Caco-2 (cell line): Measurements from ENCODE around the gene ZNHIT2. TPM values are rescaled to one million over a fixed set of nuclear protein-coding genes. Genes with fewer than 3 reads are reported as not detected.
A peak's percentile ranks its signal among the peaks of the same experiment; 100 is the strongest.
"Not testable (repeated sequence)": the region's sequence is repeated elsewhere in the genome, so short reads cannot be mapped to it uniquely, and the experiment has no call there.

Source experiments
- BruUV-seq: library from RNA; stranded (reverse); fragments of 400-500 nt; replicated peaks from 2 replicates; lab custom pipeline; 2021; lab: Mats Ljungman, UMichigan
- CTCF ChIA-PET: fragments of 300-600 bp; sonication (Branson Sonifier 250); formaldehyde crosslinking; loops from one replicate; lab custom pipeline; 2022; ENCODE audit warnings: antibody characterized with exemption; lab: Charles Lee
- POLR2A ChIA-PET: fragments of 300-600 bp; sonication (Branson Sonifier 250); formaldehyde crosslinking; loops from one replicate; lab custom pipeline; 2022; ENCODE audit warnings: antibody characterized with exemption; lab: Charles Lee
- DNase-seq, 2 experiments: peaks; one replicate each; pipeline versions ENCODE4 v3.0.0 to v3.0.0-alpha.2; 2020 to 2022
- H3K27me3 ChIP-seq: replicated peaks from 2 replicates; pipeline ENCODE4 v1.6.0; 2011; ENCODE audit warnings: low read length; ENCODE audit not compliant: control insufficient read depth, insufficient read depth
- H3K36me3 ChIP-seq: 2 replicates; pipeline ENCODE4 v1.5.1; 2011; ENCODE audit warnings: low read length; ENCODE audit not compliant: control insufficient read depth, insufficient read depth
- H3K4me1 ChIP-seq: fragments of 250-450 bp; sonication (Bioruptor Pico); 2 replicates; pipeline ENCODE4 v1.5.1; 2020; ENCODE audit warnings: mild to moderate bottlenecking
- H3K4me3 ChIP-seq: 2 replicates; pipeline ENCODE4 v1.5.1; 2011; ENCODE audit warnings: low read depth, mild to moderate bottlenecking, control low read depth, low read length
- H3K9me3 ChIP-seq: fragments of 250-450 bp; sonication (Bioruptor Pico); 2 replicates; pipeline ENCODE4 v1.5.1; 2020; ENCODE audit warnings: mild to moderate bottlenecking, moderate library complexity
- H3K27ac Mint-ChIP-seq: one replicate; pipeline ENCODE4 v1.8.0; 2022; ENCODE audit warnings: mixed read lengths; ENCODE audit not compliant: unreplicated experiment
- H3K27me3 Mint-ChIP-seq: one replicate; pipeline ENCODE4 v1.8.0; 2022; ENCODE audit warnings: mixed read lengths; ENCODE audit not compliant: insufficient read depth, unreplicated experiment
- H3K36me3 Mint-ChIP-seq: one replicate; pipeline ENCODE4 v1.8.0; 2022; ENCODE audit warnings: mild to moderate bottlenecking, mixed read lengths; ENCODE audit not compliant: insufficient read depth, unreplicated experiment
- H3K4me1 Mint-ChIP-seq: one replicate; pipeline ENCODE4 v1.8.0; 2022; ENCODE audit warnings: low read depth, mixed read lengths; ENCODE audit not compliant: unreplicated experiment
- H3K4me3 Mint-ChIP-seq: one replicate; pipeline ENCODE4 v1.8.0; 2022; ENCODE audit warnings: mild to moderate bottlenecking, moderate library complexity, mixed read lengths; ENCODE audit not compliant: unreplicated experiment
- H3K9me3 Mint-ChIP-seq: one replicate; pipeline ENCODE4 v1.8.0; 2022; ENCODE audit warnings: mixed read lengths; ENCODE audit not compliant: unreplicated experiment
- CTCF ChIP-seq, 2 experiments: fragments of 200-600 bp in 1 of 2; IDR thresholded peaks; 1 replicate in 1 of 2; 2 replicates in 1 of 2; pipeline versions ENCODE4 v1.5.1 to v1.8.0; 2011 to 2022; ENCODE audit warnings: antibody characterized with exemption in 1 of 2, control low read depth in 1 of 2, inconsistent platforms in 1 of 2, low read depth in 1 of 2, low read length in 1 of 2, mild to moderate bottlenecking in 1 of 2, moderate library complexity in 1 of 2; ENCODE audit not compliant: insufficient read depth in 1 of 2, severe bottlenecking in 1 of 2, unreplicated experiment in 1 of 2
- intact Hi-C: fragments of 100-400 bp; cut with micrococcal nuclease; formaldehyde crosslinking; loops from one replicate; pipeline ENCODE4 v1.10.0; 2022; ENCODE audit not compliant: unreplicated experiment
- total RNA-seq: library from RNA; stranded (reverse); gene quantifications from 2 replicates; pipeline ENCODE4 v1.2.3, GENCODE V29; 2022

The ZNHIT2 gene
- total RNA-seq, 1 experiment from 2014 or later = 14.7 TPM

- peaks cover 87% of the 10 kb centered on the region for H3K36me3 Mint-ChIP-seq
- peaks cover 21% of the 10 kb centered on the region for H3K4me1 ChIP-seq
- no peak for DNase-seq
- no peaks in the 10 kb centered on the region for H3K9me3 ChIP-seq
- POLR2A ChIA-PET = interaction anchor here (0.6 kb wide), 1 partner anchor 93 kb away, joined by 3 read pairs; no protein-coding TSS in a partner anchor
- intact Hi-C loops = loop anchor here (5.0 to 10.0 kb wide), 2 partner anchors 133 to 345 kb away; partner anchors contain the start of gene SF1
- no peak for TF ChIP-seq CTCF (IDR thresholded peaks at IDR 0.05; ENCODE audit: insufficient read depth in 1 of 2, low read depth in 1 of 2, low read length in 1 of 2, severe bottlenecking in 1 of 2, unreplicated experiment in 1 of 2)
- no TSS peak for BruUV-seq
- peaks cover 7% of the 10 kb centered on the region for H3K4me1 Mint-ChIP-seq
- H3K9me3 Mint-ChIP-seq = no peaks in the 10 kb centered on the region
- H3K36me3 ChIP-seq = peaks cover 11% of the 10 kb centered on the region
- H3K27me3 ChIP-seq = no peaks in the 10 kb centered on the region
- no peaks in the 10 kb centered on the region for H3K27me3 Mint-ChIP-seq
- H3K4me3 ChIP-seq = no peak overlapping the region
- CTCF ChIA-PET = no interaction called here
- no peak overlapping the region for H3K27ac Mint-ChIP-seq
- H3K4me3 Mint-ChIP-seq = peak overlapping the region; percentile 98
These were observed 2.1 kb upstream of the ZNHIT2 start for GRCh38 chr11:65119670-65119995.

- Mint-ChIP-seq H3K27ac (peak overlapping the region; percentile 92), H3K4me3 (peak overlapping the region; percentile 1), H3K36me3 (peaks cover 87% of the 10 kb centered on the region)
- not testable (repeated sequence) for H3K4me3 ChIP-seq, H3K4me1 Mint-ChIP-seq, H3K9me3 ChIP-seq, H3K27me3 Mint-ChIP-seq, H3K36me3 ChIP-seq, DNase-seq, H3K9me3 Mint-ChIP-seq, BruUV-seq, H3K27me3 ChIP-seq
- intact Hi-C loops = loop anchor here (1.0 to 10.0 kb wide), 3 partner anchors 133 to 344 kb away; partner anchors contain the start of gene SF1
- CTCF ChIA-PET = interaction anchor here (1.7 to 2.2 kb wide), 2 partner anchors 16 to 78 kb away, joined by 5 to 9 read pairs; partner anchors contain the start of gene SAC3D1
- H3K4me1 ChIP-seq = peaks cover 21% of the 10 kb centered on the region
- POLR2A ChIA-PET = interaction anchor here (0.6 kb wide), 1 partner anchor 474 kb away, joined by 3 read pairs; no protein-coding TSS in a partner anchor
These were observed 1.6 kb upstream of the ZNHIT2 start for GRCh38 chr11:65118891-65119669.

- Mint-ChIP-seq H3K27ac (peak overlapping the region; percentile 92), H3K27me3 (no peaks in the 10 kb centered on the region), H3K36me3 (peaks cover 93% of the 10 kb centered on the region), H3K4me3 (peak overlapping the region; percentile 83), H3K4me1 (peaks cover 12% of the 10 kb centered on the region), H3K9me3 (no peaks in the 10 kb centered on the region)
- intact Hi-C loops = loop anchor here (1.0 to 10.0 kb wide), 3 partner anchors 134 to 343 kb away; partner anchors contain the start of gene SF1
- no TSS peak for BruUV-seq
- Histone ChIP-seq H3K4me3 (no peak overlapping the region), H3K27me3 (no peaks in the 10 kb centered on the region), H3K9me3 (no peaks in the 10 kb centered on the region), H3K4me1 (peaks cover 25% of the 10 kb centered on the region), H3K36me3 (peaks cover 10% of the 10 kb centered on the region)
- DNase-seq = no peak
- no peak for TF ChIP-seq CTCF (IDR thresholded peaks at IDR 0.05; ENCODE audit: insufficient read depth in 1 of 2, low read depth in 1 of 2, low read length in 1 of 2, severe bottlenecking in 1 of 2, unreplicated experiment in 1 of 2)
- CTCF ChIA-PET = interaction anchor here (1.4 to 2.2 kb wide), 4 partner anchors 17 to 340 kb away, joined by 3 to 9 read pairs (median 6); partner anchors contain the start of genes SAC3D1 and SF1
- POLR2A ChIA-PET = interaction anchor here (0.6 to 1.4 kb wide), 3 partner anchors 64 to 473 kb away, joined by 3 to 5 read pairs (median 3); partner anchors contain the start of gene CAPN1
These were observed 766 bp upstream of the ZNHIT2 start for GRCh38 chr11:65118097-65118837.
